Osteoblast (primary cell): ENCODE measurements around the gene SMARCD1. TPM values are rescaled to one million over a fixed set of nuclear protein-coding genes. Genes with fewer than 3 reads are reported as not detected.

Source experiments
- DNase-seq: peaks from one replicate; pipeline ENCODE4 v3.0.0; 2011; ENCODE audit warnings: low spot score, mixed read lengths; ENCODE audit not compliant: insufficient read length; ENCODE audit errors: missing footprints
- H2AFZ ChIP-seq: 2 replicates; pipeline ENCODE4 v1.6.0; 2011; ENCODE audit warnings: mild to moderate bottlenecking, low read length
- H3K27ac ChIP-seq: 2 replicates; pipeline ENCODE4 v1.5.1; 2011; ENCODE audit warnings: mild to moderate bottlenecking, low read depth, low read length, moderate library complexity
- H3K27me3 ChIP-seq: 2 replicates; pipeline ENCODE4 v1.6.0; 2012; ENCODE audit warnings: mild to moderate bottlenecking, control low read depth, inconsistent platforms, low read length, moderate library complexity; ENCODE audit not compliant: insufficient read depth
- H3K36me3 ChIP-seq: 2 replicates; pipeline ENCODE4 v1.5.1; 2011; ENCODE audit warnings: mild to moderate bottlenecking, low read length, control low read depth, moderate library complexity; ENCODE audit not compliant: insufficient read depth
- H3K4me1 ChIP-seq: 2 replicates; pipeline ENCODE4 v1.5.1; 2011; ENCODE audit warnings: mild to moderate bottlenecking, low read length, control low read depth, moderate library complexity; ENCODE audit not compliant: insufficient read depth
- H3K4me2 ChIP-seq: 2 replicates; pipeline ENCODE4 v1.6.0; 2011; ENCODE audit warnings: mild to moderate bottlenecking, low read length; ENCODE audit not compliant: insufficient read depth
- H3K4me3 ChIP-seq: fragments of 200-600 bp; sonication (generic); 3 replicates; pipeline ENCODE4 v1.5.1; 2012; ENCODE audit warnings: mild to moderate bottlenecking, low read length, inconsistent platforms; ENCODE audit not compliant: insufficient read depth
- H3K79me2 ChIP-seq: 2 replicates; pipeline ENCODE4 v1.6.0; 2012; ENCODE audit warnings: mild to moderate bottlenecking, low read length, control low read depth, inconsistent platforms; ENCODE audit not compliant: insufficient read depth
- H3K9me3 ChIP-seq: 2 replicates; pipeline ENCODE4 v1.5.1; 2011; ENCODE audit warnings: low read depth, low read length, control low read depth
- H4K20me1 ChIP-seq: 2 replicates; pipeline ENCODE4 v1.6.0; 2012; ENCODE audit warnings: mild to moderate bottlenecking, low read length, control low read depth; ENCODE audit not compliant: insufficient read depth
- CTCF ChIP-seq: IDR thresholded peaks from 2 replicates; pipeline ENCODE4 v1.5.1; 2011; ENCODE audit warnings: mild to moderate bottlenecking, low read depth, low read length, moderate library complexity; ENCODE audit errors: extremely low read depth
- total RNA-seq: library from RNA; depleted of rRNA; stranded (reverse); fragments of >200 nt; gene quantifications from 2 replicates; pipeline ENCODE4 v1.2.3, GENCODE V29; 2012

The SMARCD1 gene
- total RNA-seq, 1 donor: 50.3 TPM

GRCh38 chr12:50057896-50058670, 27.1 kb upstream of the SMARCD1 start:
- no peak for TF ChIP-seq CTCF
- H3K27me3 ChIP-seq: peaks cover 15% of the 10 kb centered on the region
- peak overlapping the region; percentile 91 for H3K4me2 ChIP-seq
- H3K79me2 ChIP-seq: no peaks in the 10 kb centered on the region
- peaks cover 6% of the 10 kb centered on the region for H3K4me1 ChIP-seq
- H3K36me3 ChIP-seq: no peaks in the 10 kb centered on the region
- peak; percentile 83 for DNase-seq
- H3K9me3 ChIP-seq: no peaks in the 10 kb centered on the region
- H2AFZ ChIP-seq: no peak overlapping the region
- peaks cover 3% of the 10 kb centered on the region for H4K20me1 ChIP-seq
- H3K4me3 ChIP-seq: peak overlapping the region; percentile 71
- no peak overlapping the region for H3K27ac ChIP-seq

GRCh38 chr12:50058743-50059312, 26.3 kb upstream of the SMARCD1 start:
- Histone ChIP-seq H2AFZ (no peak overlapping the region), H3K27ac (no peak overlapping the region), H3K27me3 (peaks cover 11% of the 10 kb centered on the region), H3K4me1 (peaks cover 6% of the 10 kb centered on the region), H3K36me3 (no peaks in the 10 kb centered on the region), H3K4me3 (no peak overlapping the region), H3K79me2 (no peaks in the 10 kb centered on the region), H4K20me1 (peaks cover 3% of the 10 kb centered on the region), H3K4me2 (no peak overlapping the region), H3K9me3 (no peaks in the 10 kb centered on the region)
- TF ChIP-seq CTCF: no peak
- peak; percentile 31 for DNase-seq

- Histone ChIP-seq H2AFZ (no peak overlapping the region), H4K20me1 (peaks cover 3% of the 10 kb centered on the region), H3K36me3 (no peaks in the 10 kb centered on the region), H3K4me2 (no peak overlapping the region), H3K79me2 (no peaks in the 10 kb centered on the region), H3K9me3 (no peaks in the 10 kb centered on the region), H3K27me3 (peaks cover 11% of the 10 kb centered on the region), H3K27ac (no peak overlapping the region), H3K4me3 (no peak overlapping the region), H3K4me1 (peaks cover 6% of the 10 kb centered on the region)
- DNase-seq: peak; percentile 80
- TF ChIP-seq CTCF: no peak
Measured at GRCh38 chr12:50059440-50060119, 25.6 kb upstream of the SMARCD1 start.

GRCh38 chr12:50060120-50060468, 25.0 kb upstream of the SMARCD1 start:
- Histone ChIP-seq H3K79me2 (no peaks in the 10 kb centered on the region), H3K27ac (no peak overlapping the region), H3K9me3 (no peaks in the 10 kb centered on the region), H3K4me1 (peaks cover 6% of the 10 kb centered on the region), H2AFZ (no peak overlapping the region), H3K4me2 (no peak overlapping the region), H3K36me3 (no peaks in the 10 kb centered on the region), H4K20me1 (peaks cover 3% of the 10 kb centered on the region), H3K27me3 (peaks cover 11% of the 10 kb centered on the region), H3K4me3 (no peak overlapping the region)
- no peak for TF ChIP-seq CTCF
- DNase-seq: peak; percentile 44
